ENCODE data around the gene MLLT10.

DNA sequence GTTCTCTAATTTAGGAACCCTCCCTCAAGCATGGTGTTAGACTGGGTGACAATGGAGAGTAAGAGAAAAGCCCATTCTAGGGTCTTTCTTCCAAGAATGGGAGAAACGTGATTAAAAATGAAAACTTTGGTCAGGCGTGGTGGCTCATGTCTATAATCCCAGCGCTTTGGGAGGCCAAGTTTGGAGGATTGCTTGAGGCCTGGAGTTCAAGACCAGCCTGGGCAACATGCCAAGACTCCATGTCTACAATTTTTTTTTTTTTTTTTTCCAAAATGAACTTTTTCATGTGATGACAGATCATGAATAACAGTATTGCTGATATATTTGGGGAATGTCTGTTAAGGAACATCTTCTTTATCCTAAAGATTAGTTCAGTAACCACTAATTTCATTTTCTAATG, 194.6 kb downstream of the MLLT10 start:
- TF ChIP-seq GATA2 (IDR thresholded peaks at IDR 0.05; ENCODE audit: low read depth, low read length) (no peak), GATA3 (IDR thresholded peaks at IDR 0.05; ENCODE audit: low read depth, low read length) (no peak)

Measured in SH-SY5Y (cell line).